Astrocyte (in vitro differentiated cells and primary cell): ENCODE measurements around the gene FMOD.

Experiments
- CTCF ChIP-seq: IDR thresholded peaks from 2 replicates; pipeline ENCODE4 v1.5.1; 2011; ENCODE audit warnings: low read depth, mild to moderate bottlenecking, inconsistent platforms, low read length, moderate library complexity; ENCODE audit not compliant: insufficient read depth
- EZH2 ChIP-seq: IDR thresholded peaks from 2 replicates; pipeline ENCODE4 v1.6.1; 2012; ENCODE audit warnings: mild to moderate bottlenecking, low read length, inconsistent platforms; ENCODE audit not compliant: insufficient read depth

- no peak for TF ChIP-seq CTCF
- no peak for TF ChIP-seq EZH2
These were observed 26.6 kb downstream of the FMOD start for GRCh38 chr1:203324105-203325025.
